Right ventricle myocardium inferior (tissue), 1 donor: Measurements from ENCODE around the gene TTYH1. TPM values are rescaled to one million over a fixed set of nuclear protein-coding genes. Genes with fewer than 3 reads are reported as not detected.
A peak's percentile ranks its signal among the peaks of the same experiment; 100 is the strongest.
"Not testable (repeated sequence)": the region's sequence is repeated elsewhere in the genome, so short reads cannot be mapped to it uniquely, and the experiment has no call there.

Experiments used
- ATAC-seq: fragments of 200-7000 bp; cut with Tn5 transposase; one replicate; pipeline ENCODE4 v1.9.1; 2020; ENCODE audit warnings: mild to moderate bottlenecking, moderate library complexity
- DNase-seq: peaks from one replicate; pipeline ENCODE4 v3.0.0; 2021; ENCODE audit errors: missing footprints
- intact Hi-C: fragments of 100-400 bp; cut with DNase I; formaldehyde crosslinking; loops from one replicate; pipeline ENCODE4 v1.11.0; 2022
- total RNA-seq: library from RNA; stranded (reverse); fragmentation: NEBNext Ultra II Directional; extraction: Animal tissue kit (Norgen Biotek cat#: 25700); gene quantifications from one replicate; pipeline ENCODE4 v1.2.1, GENCODE V29; 2021
- donor health status: DM: no; HTN: yes; CAD: no; lungs with severe emphysema.

TTYH1 gene
- total RNA-seq, 1 donor from 2014 or later = 2.8 TPM

DNA sequence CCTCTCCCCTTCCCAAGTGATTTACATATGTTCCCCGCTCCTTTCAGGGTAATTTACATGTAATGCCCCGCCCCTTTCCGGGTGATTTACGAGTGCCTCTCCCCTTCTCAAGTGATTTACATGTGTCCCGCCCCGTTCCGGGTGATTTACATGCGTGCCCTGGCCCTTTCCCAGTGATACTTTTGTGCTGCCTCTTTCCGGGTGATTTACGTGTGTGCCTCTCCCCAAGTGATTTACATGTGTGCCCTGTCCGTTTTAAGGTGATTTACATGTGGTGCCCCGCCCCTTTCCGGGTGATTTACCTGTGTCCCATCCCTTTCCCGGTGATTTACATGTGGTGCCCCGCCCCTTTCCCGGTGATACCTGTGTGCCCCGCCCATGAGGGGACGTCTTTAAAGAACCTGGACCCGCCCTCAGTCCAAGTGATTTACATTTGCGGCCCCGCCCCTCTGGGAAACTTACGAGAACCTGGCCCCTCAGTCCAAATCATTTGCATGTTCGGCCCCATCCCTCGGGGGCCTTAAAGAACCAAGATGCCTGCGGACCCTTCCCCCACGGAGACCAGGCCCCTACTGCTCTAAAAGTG is 48.9 kb downstream of the TTYH1 start:
- intact Hi-C loops = loop anchor here (10.0 kb wide), 1 partner anchor 599 kb away; the partner anchor contains the start of gene MYADM
- ATAC-seq = peak; percentile 40
- DNase-seq = peak; percentile 90

DNA sequence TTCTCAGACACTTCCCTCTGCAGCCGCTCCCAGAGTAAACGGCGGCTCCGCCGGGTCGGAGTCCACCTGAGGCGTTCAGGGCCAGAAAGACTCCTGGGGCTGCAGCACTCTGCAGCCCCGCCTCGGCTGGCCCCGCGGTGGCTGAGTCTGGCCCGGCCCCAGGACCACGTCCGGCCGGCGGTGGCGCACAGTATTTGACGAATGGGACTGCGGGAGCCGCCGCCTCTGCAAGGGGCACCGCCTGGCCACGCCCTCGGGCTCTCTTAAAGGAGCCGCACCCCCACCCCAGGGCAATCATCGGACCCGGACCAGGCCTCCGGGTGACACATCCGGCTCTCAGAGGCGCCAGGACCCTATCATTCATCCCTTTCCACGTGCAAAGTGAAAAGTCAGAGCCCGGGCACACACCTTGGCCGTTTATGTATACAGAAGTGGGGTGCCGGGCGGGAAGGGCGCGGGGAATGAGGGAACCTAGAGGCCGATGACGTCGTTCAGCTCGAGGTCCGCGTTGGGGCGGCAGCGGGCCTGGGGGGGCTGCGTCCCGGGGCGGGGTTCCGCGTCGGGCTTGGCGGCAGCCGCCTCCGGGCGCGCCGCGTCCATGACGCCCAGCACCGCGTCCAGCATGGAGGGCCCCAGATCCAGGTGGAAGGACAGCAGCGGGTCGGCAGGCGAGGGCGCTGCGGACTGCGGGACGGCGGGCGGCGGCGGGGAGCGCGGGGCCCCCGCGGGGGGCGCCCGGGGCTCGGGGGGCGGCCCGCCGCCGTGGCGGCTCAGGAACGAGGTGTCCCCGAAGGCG is 49.6 kb downstream of the TTYH1 start:
- intact Hi-C loops = loop anchor here (10.0 kb wide), 1 partner anchor 600 kb away; the partner anchor contains the start of gene MYADM
- ATAC-seq (peak; percentile 80), DNase-seq (peak; percentile 96)

DNA sequence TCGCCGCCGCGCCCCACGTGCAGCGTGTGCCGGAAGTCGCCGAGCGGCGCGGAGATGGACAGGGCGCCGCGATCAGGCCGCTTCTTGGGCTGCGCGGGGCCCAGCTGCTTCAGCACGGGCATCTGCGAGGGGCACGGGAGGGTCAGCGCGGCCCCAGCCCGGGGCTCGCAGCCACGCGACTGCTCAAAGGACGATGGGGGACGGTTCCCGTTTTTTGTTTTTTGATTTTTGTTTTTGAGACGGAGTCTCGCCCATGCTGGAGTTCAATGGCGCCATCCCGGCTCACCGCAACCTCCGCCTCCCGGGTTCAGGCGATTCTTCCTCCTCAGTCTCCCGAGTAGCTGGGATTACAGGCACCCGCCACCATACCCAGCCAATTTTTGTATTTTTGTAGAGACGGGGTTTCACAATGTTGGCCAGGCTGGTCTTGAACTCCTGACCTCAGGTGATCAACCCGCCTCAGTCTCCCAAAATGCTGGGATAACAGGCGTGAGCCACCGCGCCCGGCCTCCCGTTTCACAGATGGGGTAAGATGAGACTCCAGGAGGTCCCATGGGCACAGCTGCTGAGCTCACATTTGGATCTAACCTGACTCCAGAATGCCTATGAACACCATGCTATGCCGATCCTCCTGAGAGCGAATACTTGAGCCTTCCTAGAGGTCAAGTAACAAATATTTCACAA is 50.3 kb downstream of the TTYH1 start:
- ATAC-seq (no peak), DNase-seq (no peak)
- intact Hi-C loops = loop anchor here (10.0 kb wide), 1 partner anchor 601 kb away; the partner anchor contains the start of gene MYADM

- not testable (repeated sequence) for DNase-seq, ATAC-seq
- intact Hi-C loops = loop anchor here (10.0 kb wide), 1 partner anchor 601 kb away; the partner anchor contains the start of gene MYADM
These were observed 50.8 kb downstream of the TTYH1 start for GRCh38 chr19:54466110-54466480.

GRCh38 chr19:54469496-54469934 is 54.3 kb downstream of the TTYH1 start:
- peak; percentile 78 for DNase-seq
- intact Hi-C loops = loop anchor here (10.0 kb wide), 1 partner anchor 605 kb away; the partner anchor contains the start of gene MYADM
- no peak for ATAC-seq

GRCh38 chr19:54470276-54470887 is 55.1 kb downstream of the TTYH1 start:
- intact Hi-C loops = loop anchor here (10.0 kb wide), 1 partner anchor 204 kb away; no protein-coding TSS in a partner anchor
- DNase-seq (no peak), ATAC-seq (no peak)

- intact Hi-C loops = loop anchor here (10.0 kb wide), 1 partner anchor 204 kb away; no protein-coding TSS in a partner anchor
- peak; percentile 74 for DNase-seq
- ATAC-seq = peak; percentile 38
These were observed 55.9 kb downstream of the TTYH1 start for GRCh38 chr19:54470991-54471782.

DNA sequence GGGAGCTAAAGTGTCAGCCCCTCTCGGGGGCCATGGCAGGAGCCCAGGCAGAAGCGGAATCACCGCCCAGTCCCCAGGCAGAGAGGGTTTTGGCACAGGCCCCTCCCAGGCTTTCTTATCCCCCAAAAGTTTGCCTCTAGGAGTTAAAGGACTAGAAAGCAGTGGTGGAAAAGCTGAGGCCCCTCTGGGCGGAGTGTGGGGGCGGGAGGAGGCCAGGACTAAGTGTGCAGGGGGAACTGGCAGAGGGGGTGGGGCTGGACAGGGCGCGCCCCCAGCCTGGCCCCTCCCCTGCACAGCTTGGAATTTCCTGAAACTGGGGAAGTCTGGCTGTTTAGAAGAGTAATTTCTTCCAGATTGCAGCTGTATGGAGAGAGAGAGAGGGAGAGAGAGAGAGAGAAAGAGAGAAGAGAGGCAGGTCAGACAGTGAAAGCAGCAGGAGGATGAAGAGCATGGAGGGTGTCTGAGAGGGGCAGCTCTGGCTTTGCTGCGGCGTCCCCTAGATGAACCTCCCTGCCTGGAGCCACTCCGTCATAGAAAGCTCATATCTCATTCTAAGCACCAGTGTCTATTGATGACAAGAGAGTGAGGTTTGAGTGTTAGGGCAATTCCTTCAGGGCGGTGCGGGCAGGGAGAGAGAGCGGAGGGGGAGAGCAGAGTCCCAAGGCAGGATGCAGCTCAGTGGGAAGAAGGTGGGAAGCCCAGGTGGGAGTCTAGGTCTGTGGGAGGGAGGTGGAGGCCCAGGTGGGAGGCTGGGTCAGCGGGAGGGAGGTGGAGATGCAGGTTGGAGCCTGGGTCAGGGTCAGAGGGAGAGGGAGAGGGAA is 58.0 kb downstream of the TTYH1 start, which contains the start of gene CDC42EP5:
CDC42EP5 (minus strand) TSS at position 226 of the 821 bp plus-strand sequence. CDS start 7,749 bp downstream, outside the sequence.
- peak; percentile 96 for ATAC-seq
- intact Hi-C loops = loop anchor here (10.0 kb wide), 1 partner anchor 202 kb away; no protein-coding TSS in a partner anchor
- peak; percentile 81 for DNase-seq

- no peak for ATAC-seq
These were observed 58.7 kb downstream of the TTYH1 start for GRCh38 chr19:54473892-54474372.

GRCh38 chr19:54475706-54476105 is 60.4 kb downstream of the TTYH1 start:
- DNase-seq (no peak), ATAC-seq (no peak)
- intact Hi-C loops = loop anchor here (5.0 to 10.0 kb wide), 2 partner anchors 43 to 199 kb away; no protein-coding TSS in a partner anchor

More at GRCh38 chr19:54473892-54474372, 58.7 kb downstream of the TTYH1 start:
- no peak for DNase-seq
- intact Hi-C loops = loop anchor here (10.0 kb wide), 1 partner anchor 201 kb away; no protein-coding TSS in a partner anchor

GRCh38 chr19:54477650-54478049 is 62.4 kb downstream of the TTYH1 start:
- no peak for DNase-seq
- ATAC-seq = no peak
- intact Hi-C loops = loop anchor here (5.0 to 10.0 kb wide), 2 partner anchors 45 to 197 kb away; no protein-coding TSS in a partner anchor

DNA sequence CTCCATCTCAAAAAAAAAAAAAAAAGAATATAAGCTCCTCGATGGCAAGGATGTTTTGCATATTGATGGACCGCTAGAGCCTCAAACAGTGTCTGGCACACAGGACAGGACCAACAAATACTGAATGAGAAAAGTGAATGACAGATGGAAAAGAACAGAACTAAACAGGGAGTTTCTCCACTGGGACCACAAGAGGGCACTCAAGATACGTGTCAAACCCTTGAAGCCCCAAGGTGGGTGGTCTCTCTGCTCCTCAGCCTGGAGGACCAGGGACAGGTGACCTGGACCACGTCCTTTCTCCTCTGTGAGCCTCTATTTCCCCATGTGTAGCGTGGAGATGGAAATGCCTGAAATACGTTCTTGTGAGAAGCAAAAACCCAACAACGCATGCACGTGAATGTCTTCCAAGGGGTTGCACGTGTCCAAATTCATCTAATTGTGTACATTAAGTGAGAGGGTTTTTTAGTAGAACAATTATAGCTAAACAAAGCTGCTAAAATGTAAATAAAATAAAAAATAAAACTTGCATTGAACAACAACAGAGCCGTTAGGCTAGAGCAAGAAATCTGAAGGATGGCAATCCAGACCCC is 63.5 kb downstream of the TTYH1 start:
- intact Hi-C loops = loop anchor here (5.0 to 10.0 kb wide), 2 partner anchors 46 to 196 kb away; no protein-coding TSS in a partner anchor
- no peak for ATAC-seq

DNA sequence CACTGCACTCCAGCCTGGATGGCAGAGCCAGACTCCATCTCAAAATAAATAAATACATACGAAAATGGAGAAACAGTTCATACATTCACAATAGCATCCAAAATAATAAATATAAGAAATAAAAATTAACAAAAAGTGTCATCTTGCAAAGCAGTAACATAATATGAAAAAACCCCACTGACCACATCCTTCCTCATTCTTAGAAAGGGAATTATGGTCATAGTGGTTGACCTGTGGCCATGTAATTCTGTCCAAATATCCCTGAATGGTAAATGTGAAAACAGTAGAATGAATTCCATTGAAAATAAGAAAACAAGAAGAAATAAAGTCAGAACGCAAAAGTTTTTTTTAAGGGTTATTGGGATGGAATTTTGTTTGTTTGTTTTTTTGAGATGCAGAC is 64.8 kb downstream of the TTYH1 start:
- intact Hi-C loops = no loop called here
- ATAC-seq = no peak
- no peak for DNase-seq

More for the DNA sequence above, 63.5 kb downstream of the TTYH1 start:
- DNase-seq = no peak

DNA sequence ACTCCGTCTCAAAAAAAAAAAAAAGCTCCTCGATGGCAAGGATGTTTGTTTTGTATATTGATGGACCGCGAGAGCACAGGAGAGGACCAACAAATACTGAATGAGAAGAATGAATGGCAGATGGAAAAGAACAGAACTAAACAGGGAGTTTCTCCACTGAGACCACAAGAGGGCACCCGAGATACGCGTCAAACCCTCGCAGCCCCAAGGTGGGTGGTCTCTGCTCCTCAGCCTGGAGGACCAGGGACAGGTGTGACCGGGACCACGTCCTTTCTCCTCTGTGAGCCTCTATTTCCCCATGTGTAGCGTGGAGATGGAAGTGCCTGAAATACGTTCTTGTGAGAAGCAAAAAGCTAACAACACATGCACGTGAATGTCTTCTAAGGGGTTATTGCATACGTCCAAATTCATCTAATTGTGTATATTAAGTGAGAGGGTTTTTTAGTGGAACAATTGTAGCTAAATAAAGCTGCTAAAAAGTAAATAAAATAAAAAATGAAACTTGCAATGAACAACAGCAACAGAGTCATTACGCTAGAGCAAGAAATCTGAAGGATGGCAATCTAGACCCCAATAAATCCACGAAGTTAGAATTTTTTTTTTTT is 66.2 kb downstream of the TTYH1 start:
- DNase-seq (no peak), ATAC-seq (no peak)
- intact Hi-C loops = no loop called here

- DNase-seq (no peak), ATAC-seq (no peak)
- intact Hi-C loops = no loop called here
These were observed 67.6 kb downstream of the TTYH1 start for GRCh38 chr19:54482889-54483288.

DNA sequence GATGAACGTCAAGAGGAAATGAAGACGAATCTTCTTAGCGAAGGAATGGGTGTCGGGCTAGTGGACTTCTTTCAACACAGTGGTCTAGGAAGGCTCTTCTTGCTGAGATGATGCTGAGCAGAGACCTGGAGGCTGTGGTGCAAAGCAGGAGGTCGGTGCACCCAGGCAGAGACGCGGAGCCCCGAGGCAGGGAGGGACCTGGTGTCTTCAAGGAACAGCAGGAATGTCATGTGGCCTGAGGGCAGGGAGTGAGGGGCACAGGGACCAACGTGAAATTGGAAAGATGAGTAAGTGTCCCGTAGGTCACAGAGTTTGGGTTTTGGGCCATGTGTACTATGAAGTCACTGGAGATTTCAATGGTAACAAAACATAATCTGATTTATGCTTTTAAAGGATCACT is 69.2 kb downstream of the TTYH1 start:
- intact Hi-C loops = no loop called here
- ATAC-seq = no peak

More for the DNA sequence above, 69.2 kb downstream of the TTYH1 start:
- DNase-seq = no peak
